Forelimb muscle (tissue), 1 donor: Measurements from ENCODE around the gene NDUFV1. TPM values are rescaled to one million over a fixed set of nuclear protein-coding genes. Genes with fewer than 3 reads are reported as not detected.
"Not testable (repeated sequence)": the region's sequence is repeated elsewhere in the genome, so short reads cannot be mapped to it uniquely, and the experiment has no call there.

Experiments used
- DNase-seq: peaks from one replicate; pipeline ENCODE4 v3.0.0-alpha.2; 2013; ENCODE audit warnings: low read depth
- polyA plus RNA-seq: library from polyadenylated mRNA; unstranded; fragments of 120-200 nt; gene quantifications from one replicate; pipeline ENCODE4 v1.2.1, GENCODE V29; 2013; ENCODE audit not compliant: insufficient read length

The NDUFV1 gene
- polyA plus RNA-seq, 1 donor, result 151 TPM

DNA sequence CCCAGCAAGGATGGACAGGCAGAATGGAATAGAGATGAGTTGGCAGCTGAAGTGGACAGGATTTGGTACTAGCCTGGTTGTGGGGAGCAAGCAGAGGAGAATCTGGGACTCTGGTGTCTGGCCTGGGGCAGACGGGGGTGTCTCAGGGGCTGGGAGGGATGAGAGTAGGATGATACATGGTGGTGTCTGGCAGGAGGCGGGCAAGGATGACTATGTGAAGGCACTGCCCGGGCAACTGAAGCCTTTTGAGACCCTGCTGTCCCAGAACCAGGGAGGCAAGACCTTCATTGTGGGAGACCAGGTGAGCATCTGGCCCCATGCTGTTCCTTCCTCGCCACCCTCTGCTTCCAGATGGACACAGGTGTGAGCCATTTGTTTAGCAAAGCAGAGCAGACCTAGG lies 20.8 kb upstream of the NDUFV1 start:
- DNase-seq, result no peak

DNA sequence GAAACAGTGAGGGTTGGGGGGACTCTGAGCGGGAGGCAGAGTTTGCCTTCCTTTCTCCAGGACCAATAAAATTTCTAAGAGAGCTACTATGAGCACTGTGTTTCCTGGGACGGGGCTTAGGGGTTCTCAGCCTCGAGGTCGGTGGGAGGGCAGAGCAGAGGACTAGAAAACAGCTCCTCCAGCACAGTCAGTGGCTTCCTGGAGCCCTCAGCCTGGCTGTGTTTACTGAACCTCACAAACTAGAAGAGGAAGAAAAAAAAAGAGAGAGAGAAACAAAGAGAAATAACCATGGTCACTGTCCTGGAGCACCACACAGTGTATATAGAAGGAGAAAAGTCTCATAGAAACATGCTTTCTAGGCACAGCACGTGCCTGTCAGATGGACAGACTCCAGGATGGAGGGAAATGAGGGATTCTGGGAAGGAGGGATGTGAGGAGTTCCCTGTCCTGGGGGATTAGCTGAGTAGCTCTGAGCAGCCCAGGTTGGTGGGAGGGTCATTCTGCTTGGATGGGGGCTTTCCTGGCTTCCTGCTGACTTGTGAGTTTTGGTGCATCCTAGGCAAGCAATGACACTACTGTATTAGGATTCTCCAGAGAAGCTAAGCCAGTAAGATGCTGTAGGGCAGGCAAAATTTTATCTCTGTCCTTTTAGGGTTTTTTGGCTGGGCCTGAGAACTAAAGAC lies 20.0 kb upstream of the NDUFV1 start:
- DNase-seq, result no peak

DNA sequence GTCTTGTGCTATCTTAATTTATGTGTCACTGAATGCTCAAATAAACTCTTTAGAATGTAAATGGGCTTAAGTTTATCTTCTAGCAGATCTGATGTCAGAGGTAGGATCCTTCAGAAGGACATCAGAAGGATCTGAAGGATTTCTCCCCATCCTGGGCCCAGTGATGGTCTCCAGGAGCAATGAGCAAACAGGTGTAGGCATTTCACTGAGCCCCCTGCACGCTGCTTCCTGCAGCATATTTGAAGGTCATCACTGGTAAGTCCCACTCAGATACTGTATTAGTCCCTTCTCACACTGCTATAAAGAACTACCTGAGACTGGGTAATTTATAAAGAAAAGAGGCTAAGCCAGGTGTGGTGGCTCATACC lies 18.6 kb upstream of the NDUFV1 start:
- DNase-seq, result no peak

DNA sequence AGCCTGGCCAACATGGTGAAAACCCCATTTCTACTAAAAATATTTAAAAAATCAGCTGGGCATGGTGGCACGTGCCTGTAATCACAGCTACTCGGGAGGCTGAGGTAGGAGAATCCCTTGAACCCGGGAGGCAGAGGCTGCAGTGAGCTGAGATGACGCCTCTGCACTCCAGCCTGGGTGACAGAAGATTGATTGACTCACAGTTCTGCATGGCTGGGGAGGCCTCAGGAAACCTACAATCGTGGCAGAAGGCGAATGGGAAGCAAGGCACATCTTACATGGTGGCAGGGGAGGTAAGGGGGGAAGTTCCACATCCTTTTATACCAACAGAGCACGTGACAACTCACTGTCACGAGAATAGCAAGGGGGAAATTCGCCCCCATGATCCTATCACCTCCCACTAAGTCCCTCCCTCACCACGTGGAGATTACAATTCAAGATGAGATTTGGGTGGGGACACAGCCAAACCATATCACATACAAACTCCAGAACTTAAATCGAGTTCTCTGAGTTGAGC lies 17.8 kb upstream of the NDUFV1 start:
- not testable (repeated sequence) for DNase-seq

DNA sequence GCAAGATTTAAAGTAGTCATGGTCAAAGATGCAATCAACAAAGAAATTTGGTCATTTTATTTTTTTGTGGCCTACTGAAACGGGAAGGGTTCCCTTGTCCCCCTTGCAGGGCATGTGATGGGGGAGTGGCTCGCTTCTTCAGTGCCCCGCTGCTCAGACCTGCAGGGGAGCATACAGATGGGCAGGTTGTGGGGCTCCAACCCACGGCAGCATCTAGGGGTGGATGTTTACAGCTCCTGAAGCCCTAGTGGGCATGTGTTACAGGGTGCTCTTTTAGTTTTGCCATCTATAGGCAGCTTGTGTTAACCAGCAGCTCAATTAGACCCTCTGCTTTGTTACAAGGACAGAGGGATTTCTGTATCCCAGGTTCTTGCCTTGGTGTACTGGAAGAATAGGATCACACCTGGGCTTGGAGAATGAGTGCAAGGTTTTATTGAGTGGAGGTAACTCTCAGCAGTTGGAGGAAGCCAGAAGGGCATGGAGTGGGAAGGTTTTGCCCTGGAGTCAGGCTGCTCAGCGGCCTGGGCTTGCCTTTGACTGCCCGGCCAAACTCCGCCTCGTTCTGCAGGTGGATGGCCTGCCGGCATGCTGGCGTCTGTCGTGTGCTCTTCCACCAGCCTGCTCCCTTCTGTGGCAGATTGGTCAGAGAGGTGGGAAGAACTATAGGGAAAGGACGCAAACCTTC lies 13.7 kb upstream of the NDUFV1 start:
- DNase-seq, result no peak

DNA sequence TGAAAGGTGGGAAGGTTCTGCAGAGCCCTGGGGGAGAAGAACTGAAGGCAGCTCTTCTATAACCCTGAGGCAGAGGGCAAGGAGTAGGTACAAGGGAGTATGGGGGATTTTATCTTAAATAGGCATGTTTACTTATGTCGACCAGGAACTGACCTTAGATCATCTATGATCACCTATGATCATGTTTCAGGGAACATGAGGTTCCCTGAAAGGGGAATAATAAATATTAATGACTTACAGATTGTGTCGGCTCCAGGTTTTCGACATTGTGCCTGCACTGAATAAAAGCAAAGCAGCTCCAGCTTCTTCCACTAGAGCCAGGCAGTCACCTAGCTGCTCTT lies 13.2 kb upstream of the NDUFV1 start:
- DNase-seq, result no peak

DNA sequence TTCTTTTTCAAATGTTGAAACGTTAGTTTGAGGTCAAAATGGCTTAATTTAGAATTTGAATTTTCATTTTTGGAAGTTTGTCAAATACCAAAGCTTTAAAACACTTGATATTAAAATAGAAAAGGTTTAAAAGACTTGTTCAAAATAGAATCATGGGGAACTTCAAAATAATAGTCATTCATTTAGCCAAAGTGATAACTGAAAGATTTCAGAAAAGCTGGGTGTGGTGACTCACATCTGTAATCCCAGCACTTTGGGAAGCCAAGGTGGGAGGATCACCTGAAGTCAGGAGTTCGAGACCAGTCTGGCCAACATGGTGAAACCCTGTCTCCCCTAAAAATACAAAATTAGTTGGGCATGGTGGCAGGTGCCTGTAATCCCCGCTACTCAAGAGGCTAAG lies 12.3 kb upstream of the NDUFV1 start:
- DNase-seq, result no peak

DNA sequence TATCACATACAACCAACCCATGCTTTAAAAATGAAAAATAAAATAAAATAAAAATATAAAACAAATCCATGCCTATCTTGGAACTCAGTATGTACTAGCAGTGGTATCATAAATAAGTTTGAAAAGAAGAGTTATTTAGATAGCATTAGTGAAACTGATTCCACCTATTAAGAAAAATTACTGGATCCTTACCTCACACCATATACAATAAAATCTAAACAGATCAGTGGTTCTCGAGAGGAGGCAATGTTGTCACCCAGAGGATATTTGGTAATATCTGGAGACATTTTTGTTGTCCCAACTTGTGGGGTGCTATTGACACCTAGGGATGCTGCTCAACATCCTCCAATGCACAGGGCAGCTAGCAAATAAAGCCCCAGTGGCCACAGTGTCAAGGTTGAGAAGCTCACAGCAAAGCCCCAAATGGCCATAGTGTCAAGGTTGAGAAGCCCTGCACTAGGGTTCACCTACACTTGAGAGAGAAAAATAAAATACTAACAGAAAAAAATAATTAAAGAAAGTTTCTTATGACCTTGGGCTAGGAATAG lies 9.9 kb upstream of the NDUFV1 start:
- DNase-seq, result no peak

DNA sequence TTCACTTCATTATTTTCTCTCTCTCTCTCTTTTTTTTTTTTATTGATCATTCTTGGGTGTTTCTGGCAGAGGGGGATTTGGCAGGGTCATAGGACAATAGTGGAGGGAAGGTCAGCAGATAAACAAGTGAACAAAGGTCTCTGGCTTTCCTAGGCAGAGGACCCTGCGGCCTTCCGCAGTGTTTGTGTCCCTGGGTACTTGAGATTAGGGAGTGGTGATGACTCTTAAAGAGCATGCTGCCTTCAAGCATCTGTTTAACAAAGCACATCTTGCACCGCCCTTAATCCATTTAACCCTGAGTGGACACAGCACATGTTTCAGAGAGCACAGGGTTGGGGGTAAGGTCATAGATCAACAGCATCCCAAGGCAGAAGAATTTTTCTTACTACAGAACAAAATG lies 9.3 kb upstream of the NDUFV1 start:
- not testable (repeated sequence) for DNase-seq

DNA sequence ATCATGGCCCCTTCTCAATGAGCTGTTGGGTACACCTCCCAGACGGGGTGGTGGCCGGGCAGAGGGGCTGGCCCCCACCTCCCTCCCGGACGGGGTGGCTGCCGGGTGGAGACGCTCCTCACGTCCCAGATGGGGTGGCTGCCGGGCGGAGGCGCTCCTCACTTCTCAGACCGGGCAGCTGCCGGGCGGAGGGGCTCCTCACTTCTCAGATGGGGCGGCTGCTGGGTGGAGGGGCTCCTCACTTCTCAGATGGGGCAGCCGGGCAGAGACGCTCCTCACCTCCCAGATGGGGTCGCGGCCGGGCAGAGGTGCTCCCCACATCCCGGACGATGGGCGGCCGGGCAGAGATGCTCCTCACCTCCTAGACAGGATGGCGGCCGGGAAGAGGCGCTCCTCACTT lies 8.8 kb upstream of the NDUFV1 start:
- not testable (repeated sequence) for DNase-seq

DNA sequence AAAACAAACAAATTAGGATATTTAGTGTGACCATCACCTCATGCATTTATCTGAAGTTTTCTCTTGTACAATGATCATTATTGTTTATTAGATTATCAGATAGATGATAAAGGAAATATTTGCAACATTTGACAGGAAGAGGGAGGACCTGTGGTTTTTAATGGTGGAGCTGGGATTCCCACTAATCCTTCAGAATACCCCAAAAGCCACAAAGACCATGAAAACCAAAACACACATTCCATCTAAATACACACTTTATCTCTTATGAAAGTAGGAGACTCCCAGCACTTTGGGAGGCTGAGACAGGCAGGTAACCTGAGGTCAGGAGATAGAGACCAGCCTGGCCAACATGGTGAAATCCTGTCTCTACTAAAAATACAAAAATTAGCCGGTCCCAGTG lies 7.6 kb upstream of the NDUFV1 start:
- DNase-seq, result no peak

DNA sequence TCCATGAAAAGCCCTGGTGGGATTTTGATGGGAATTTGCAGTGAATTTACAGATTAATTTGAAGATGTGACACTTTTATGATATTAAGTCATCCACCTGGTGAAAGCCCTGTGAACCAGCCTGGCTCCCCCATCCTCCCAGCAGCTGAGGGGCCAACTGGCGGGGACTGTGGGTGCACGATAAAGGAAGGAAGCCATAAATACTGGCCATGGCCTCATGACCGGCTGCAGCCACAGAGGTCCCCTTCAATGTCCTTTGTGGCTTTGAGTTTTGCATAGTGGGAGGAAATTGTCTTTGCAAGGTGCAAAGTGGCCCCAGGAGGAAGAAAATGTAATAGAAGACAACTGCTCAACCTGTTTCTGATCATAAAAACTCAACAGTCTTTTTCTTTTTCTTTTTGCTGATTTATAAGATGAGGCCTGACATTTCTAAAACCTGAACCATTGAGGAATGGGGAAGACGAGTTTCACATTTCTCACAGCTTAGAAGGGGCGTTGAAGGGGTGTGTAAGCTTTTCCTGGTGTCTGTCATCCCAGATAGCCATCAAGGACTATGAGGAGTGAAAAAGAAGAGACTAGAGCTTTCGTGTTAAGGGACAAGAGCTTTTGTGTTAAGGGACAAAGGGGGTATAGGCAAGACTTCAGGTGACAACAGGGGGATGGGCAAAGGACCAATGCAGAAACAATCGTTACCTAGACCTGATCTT lies 6.3 kb upstream of the NDUFV1 start:
- DNase-seq, result no peak

DNA sequence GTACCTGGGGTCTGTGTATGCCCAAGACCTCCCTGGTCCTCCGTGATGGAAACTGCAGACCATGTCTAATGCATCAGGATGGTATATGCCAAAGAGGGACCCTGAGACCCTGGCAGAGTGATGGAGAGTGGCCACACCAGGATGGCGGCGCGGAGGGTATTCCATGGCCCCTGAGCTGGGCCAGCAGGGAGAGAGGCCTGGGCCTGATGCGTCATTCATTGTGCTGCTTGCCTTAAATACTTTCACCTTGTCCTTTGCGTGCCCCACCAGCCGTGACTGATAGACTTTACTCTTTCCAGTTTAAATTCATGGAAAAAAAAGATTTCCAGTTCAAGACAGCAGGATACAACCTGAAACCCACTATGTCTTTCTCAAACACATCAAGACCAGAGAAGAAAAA lies 5.6 kb upstream of the NDUFV1 start:
- DNase-seq, result no peak

DNA sequence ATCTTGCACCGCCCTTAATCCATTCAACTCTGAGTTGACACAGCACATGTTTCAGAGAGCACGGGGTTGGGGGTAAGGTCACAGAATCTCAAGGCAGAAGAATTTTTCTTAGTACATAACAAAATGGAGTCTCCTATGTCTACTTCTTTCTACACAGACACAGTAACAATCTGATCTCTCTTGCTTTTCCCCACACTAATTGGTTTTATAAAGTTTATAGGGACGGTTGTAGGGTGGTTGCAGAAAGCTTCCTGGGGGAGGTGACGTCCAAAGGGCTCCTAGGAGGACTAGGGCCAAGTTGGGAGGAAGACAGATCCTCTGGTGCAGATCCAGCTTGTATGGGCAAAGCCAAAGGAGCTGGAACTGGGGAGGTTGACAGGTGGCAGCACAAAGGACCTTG lies 2.6 kb upstream of the NDUFV1 start:
- DNase-seq, result not testable (repeated sequence)

DNA sequence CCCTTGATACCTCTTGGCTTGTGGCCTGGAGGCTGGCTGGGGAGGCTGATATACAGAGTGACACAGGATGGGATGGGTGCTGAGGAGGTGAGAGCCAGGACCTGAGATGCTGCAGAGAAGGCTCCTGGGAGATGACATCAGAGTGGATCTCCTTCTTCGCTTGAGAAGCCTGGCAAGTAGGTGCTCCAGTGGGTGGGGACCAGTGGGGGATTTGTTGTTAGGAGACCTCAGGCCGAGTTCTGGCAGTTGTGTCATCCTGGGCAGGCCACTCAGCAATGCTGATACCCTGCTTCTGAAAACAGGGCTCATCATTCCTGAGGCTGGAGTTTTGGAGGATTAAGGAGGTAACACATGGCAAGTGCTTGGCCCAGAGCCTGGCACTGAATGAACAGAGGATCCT lies 1.9 kb upstream of the NDUFV1 start:
- DNase-seq, result no peak

DNA sequence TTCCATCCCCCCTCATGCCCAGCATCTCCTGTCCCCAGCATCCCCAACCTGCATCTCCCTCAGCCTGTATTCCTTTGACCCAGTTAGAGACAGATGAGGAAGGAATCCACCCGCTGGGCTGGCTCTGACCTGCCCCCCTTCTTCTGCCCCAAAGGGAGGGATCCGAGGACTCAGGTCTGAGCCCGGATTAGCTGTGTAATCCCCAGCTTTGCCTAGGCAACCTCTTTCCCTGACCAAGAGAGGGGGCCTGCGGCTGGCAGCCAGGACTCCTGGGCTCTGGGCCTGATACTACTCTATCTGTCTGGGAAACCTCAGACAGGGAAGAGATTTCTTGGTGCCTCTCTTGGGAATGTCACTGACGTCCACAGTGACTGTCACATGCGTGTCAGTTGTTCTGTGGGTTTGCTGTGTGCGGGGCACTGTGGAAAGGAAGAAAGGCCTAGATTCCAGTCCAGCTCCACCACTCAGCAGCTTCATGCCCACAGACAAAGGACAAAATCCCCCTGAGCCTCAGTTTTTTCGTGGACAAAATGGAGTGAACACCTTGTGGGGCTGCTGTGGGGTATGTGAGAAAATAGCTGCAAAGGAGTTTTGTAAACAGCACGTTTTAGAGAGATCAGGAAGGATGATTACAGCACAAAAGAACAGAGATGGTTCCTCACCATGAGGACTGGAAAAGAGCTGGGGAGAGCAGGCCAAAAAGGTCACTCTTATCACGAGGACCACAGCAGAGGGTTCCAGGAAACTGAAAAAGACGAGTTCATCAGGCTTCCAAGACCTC lies 1.3 kb upstream of the NDUFV1 start:
- no peak for DNase-seq

DNA sequence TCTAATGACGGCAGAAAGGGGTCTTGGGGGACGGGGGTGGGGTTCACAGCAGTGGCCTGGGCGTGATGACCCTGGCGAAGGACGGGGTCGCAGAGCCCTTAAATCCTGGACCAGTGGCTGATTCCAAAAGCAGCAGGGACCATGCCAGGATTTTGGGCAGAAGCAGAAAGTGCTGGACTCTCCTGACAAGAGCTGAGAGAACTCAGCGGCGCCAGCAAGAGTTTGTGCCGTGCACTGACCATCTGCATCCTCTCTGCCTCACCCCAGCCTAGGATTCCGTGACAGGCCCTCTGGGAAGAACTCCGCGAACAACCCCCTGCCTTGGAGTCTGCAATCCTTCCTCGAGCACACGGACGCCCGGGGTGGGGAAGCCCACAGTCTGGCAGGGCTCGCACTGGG lies 644 bp upstream of the NDUFV1 start:
- DNase-seq, result no peak

DNA sequence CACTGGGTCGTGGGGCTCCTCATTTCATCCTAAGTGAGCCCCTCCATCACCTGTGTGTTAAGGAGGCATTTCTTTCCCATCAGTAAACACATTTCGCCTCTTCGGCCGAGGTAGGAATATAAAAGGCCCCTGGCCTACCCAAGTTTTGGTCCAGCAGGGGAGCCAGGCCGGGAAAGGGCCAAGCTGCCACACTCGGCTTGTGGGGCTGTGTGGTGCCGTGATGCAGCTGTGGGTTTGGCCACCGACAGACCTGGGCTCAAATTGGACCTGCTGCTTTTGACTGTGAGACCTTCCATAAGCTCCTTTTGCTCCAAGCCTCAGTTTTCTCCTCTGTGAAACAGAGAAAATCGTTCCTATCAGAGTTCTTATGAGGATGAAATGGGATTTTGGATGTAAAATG lies 771 bp downstream of the NDUFV1 start:
- DNase-seq, result no peak

DNA sequence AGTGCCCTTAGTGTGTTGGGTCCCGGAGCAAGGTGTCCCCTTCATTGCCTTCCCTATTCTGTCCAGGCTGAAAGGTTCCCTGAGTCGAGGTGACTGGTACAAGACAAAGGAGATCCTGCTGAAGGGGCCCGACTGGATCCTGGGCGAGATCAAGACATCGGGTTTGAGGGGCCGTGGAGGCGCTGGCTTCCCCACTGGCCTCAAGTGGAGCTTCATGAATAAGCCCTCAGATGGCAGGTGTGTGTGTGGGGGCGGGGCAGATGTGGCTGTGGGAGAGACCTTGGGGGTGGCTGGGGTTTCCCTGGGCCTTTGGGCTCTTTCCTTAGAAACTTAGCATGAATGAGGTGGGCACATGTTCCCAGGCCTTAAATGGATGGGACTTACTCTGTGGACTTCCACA lies 1.8 kb downstream of the NDUFV1 start:
- DNase-seq, result no peak

DNA sequence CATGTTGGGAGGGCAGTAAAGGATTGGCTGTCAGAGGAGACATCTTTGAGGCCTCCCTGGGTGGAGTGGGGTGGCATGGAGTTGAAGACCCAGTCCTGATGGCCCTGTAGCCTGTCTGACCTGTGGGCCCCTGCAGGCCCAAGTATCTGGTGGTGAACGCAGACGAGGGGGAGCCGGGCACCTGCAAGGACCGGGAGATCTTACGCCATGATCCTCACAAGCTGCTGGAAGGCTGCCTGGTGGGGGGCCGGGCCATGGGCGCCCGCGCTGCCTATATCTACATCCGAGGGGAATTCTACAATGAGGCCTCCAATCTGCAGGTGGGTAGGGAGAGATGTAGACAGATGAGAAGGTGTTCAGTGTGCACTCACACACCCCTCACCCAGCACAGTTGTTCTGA lies 2.6 kb downstream of the NDUFV1 start:
- no peak for DNase-seq

DNA sequence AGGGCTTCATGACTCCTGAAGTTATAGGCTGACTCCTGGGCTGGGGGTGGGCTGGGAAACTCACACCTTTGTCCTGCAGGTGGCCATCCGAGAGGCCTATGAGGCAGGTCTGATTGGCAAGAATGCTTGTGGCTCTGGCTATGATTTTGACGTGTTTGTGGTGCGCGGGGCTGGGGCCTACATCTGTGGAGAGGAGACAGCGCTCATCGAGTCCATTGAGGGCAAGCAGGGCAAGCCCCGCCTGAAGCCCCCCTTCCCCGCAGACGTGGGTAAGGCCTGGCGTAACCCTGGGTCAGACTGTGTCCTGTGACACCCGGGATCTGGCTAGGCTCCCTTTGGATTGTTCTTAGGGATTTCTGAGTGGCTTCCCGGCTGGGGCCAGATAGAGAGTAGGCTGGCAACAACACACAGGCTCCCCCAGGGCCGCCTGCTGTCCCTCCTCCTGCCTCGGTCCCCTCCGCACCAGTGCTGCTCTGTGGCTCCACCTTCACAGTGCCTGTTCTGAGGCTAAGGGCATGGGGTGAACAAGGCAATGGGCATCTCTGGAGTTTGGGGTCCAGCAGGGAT lies 3.6 kb downstream of the NDUFV1 start:
- DNase-seq, result no peak

DNA sequence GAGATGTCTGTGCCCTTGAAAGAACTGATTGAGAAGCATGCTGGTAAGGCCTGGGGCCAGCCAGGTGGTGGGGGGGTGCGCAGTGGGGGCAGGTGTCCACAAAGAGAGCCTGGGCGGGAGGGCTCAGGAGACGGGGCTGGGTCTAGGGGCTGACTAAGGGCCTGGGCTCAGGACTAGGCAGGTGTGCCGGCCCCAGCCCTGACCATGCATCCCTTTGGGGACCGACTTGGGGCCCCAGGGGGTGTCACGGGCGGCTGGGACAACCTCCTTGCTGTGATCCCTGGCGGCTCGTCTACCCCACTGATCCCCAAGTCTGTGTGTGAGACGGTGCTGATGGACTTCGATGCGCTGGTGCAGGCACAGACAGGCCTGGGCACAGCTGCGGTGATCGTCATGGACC lies 4.4 kb downstream of the NDUFV1 start:
- no peak for DNase-seq
